Lower leg skin (tissue), 3 donors: ENCODE measurements around the gene DMGDH.

Source experiments
- POLR2A ChIP-seq, 2 donors: fragments of 450-650 bp; IDR thresholded peaks; one replicate each; pipeline ENCODE4 v1.6.1; 2016 to 2017; ENCODE audit warnings: antibody characterized with exemption in 2 of 2, mild to moderate bottlenecking in 1 of 2, moderate library complexity in 1 of 2
- TF ChIP-seq, protein P1 (sequence below), 3 donors: fragments of 450-650 bp; IDR thresholded peaks; one replicate each; pipeline ENCODE4 v1.5.1; 2016; ENCODE audit warnings: antibody characterized with exemption in 3 of 3, mild to moderate bottlenecking in 3 of 3, moderate library complexity in 2 of 3

DNA sequence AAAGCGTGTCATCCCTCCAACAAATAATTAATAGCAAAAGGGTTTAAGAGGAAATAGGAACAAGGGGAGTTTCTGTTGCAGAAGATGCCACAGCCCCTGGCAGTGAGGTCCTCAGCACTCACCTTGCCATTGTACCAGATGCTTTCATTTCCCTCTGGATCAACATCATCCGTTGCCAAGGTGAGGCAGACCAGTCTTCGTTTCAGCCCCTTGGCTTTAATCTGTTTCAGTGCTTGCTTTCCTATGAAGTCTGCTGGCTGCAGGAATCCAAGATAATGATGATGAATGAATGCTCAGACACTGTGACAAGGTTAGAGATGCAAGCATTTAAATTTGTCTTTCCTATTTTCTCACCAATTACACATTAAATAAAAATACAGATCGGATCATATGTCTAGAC is 64.3 kb downstream of the DMGDH start:
- TF ChIP-seq, protein P1, sequence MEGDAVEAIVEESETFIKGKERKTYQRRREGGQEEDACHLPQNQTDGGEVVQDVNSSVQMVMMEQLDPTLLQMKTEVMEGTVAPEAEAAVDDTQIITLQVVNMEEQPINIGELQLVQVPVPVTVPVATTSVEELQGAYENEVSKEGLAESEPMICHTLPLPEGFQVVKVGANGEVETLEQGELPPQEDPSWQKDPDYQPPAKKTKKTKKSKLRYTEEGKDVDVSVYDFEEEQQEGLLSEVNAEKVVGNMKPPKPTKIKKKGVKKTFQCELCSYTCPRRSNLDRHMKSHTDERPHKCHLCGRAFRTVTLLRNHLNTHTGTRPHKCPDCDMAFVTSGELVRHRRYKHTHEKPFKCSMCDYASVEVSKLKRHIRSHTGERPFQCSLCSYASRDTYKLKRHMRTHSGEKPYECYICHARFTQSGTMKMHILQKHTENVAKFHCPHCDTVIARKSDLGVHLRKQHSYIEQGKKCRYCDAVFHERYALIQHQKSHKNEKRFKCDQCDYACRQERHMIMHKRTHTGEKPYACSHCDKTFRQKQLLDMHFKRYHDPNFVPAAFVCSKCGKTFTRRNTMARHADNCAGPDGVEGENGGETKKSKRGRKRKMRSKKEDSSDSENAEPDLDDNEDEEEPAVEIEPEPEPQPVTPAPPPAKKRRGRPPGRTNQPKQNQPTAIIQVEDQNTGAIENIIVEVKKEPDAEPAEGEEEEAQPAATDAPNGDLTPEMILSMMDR (IDR thresholded peaks at IDR 0.05), result no peak
- TF ChIP-seq POLR2A (IDR thresholded peaks at IDR 0.05), result no peak
